Stimulated activated CD8-positive, alpha-beta memory T cell treated with anti-CD3 and anti-CD28 coated beads, Interleukin-7, amount 100 ng/mL, for 4 hours (primary cell): ENCODE data around the gene HELZ2.
"Not testable (repeated sequence)": the region's sequence is repeated elsewhere in the genome, so short reads cannot be mapped to it uniquely, and the experiment has no call there.

Experiments
- DNase-seq, 2 donors: peaks; one replicate each; pipeline ENCODE4 v3.0.0-alpha.2; 2020; ENCODE audit warnings: low read depth in 2 of 2

The HELZ2 gene, protein sequence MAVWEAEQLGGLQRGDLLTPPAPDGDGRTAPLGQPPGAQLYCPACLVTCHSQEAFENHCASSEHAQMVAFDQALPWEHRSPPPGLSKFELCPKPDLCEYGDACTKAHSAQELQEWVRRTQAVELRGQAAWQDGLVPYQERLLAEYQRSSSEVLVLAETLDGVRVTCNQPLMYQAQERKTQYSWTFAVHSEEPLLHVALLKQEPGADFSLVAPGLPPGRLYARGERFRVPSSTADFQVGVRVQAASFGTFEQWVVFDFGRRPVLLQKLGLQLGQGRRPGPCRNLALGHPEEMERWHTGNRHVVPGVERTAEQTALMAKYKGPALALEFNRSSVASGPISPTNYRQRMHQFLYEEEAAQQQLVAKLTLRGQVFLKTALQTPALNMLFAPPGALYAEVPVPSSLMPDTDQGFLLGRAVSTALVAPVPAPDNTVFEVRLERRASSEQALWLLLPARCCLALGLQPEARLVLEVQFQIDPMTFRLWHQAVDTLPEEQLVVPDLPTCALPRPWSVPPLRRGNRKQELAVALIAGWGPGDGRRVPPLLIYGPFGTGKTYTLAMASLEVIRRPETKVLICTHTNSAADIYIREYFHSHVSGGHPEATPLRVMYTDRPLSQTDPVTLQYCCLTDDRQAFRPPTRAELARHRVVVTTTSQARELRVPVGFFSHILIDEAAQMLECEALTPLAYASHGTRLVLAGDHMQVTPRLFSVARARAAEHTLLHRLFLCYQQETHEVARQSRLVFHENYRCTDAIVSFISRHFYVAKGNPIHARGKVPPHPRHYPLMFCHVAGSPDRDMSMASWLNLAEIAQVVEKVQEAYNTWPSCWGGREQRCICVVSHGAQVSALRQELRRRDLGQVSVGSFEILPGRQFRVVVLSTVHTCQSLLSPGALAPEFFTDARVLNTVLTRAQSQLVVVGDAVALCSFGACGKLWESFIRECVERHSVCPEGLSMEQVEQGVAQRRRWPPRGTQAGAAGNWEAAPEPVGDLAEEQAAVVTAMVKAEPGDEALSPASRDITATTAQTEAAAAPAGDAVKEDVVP (N-terminal part only)

DNA sequence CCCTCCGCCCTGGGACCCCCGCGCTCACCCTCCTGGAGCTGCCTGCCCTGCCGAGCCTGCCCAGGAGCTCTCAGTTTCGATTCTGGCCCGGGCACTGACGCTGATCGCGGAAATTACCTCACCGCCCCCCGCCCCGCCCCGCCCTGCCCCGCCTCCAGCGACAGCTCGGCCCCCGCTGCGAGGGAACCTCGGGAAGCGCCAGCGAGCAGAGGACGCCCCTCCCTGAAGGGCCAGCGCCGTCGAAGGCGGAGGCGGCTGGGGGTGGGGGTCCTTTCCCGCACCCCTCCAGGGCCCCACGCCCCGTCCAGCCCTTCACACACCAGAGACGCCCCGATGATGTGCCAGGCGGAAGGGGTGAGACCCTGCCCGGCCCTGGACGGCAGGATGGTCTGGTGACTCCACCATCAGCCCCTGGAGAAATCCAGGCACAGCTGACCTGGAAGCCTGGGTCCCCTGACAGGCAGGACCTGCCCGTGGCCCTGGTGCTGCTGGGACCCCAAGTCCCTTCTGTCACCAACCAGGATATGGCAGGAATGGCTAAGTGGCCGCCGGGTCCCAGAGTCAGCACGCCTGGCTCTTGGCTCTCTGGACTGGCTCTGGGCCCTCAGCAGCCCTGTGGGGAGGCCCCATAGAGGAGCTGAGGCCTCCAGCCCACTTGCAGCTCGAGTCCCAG lies at the start of gene HELZ2:
HELZ2 (minus strand) TSS at position 84 of the 673 bp plus-strand sequence. CDS start 1,854 bp downstream, outside the sequence.
- DNase-seq: peak; percentile 61 to 62

DNA sequence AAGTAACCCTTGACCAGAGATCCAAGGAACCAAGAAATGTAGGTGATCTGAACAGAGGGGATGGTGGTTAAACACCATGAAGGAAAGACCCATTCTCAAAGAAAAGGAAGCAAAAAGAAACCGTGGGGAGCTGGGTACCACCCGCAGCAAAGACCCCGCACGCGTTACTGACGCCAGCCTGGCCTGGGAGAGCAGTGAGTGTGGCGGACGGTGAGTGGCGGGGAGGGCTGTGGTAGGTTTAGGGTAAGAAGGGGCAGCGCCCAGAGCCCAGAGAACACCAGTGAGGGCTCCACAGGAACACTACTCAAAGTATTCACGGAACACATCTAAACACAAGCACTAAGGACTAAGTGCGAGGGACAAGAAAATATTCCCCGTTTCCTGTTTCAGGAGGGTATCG lies 48.7 kb upstream of the HELZ2 start:
- DNase-seq: no peak

DNA sequence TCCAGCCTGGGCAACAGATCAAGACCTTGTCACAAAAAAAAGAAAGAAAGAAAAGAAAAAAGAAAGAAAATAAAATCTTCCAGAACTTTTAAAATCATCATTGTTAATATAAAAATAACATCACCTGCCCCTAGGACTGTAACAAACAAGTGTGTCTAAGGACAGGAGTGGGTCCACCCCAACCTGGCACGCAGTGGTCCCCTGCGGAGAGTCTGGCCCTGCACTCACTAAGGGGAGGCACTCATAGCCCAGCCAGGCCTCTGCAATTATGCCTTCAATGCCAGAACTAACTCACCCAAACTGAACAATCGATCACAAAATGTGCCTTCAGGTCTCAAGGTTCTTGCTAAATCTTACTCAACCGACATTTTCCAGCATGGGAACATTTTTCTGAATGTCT lies 48.1 kb upstream of the HELZ2 start:
- DNase-seq: no peak

DNA sequence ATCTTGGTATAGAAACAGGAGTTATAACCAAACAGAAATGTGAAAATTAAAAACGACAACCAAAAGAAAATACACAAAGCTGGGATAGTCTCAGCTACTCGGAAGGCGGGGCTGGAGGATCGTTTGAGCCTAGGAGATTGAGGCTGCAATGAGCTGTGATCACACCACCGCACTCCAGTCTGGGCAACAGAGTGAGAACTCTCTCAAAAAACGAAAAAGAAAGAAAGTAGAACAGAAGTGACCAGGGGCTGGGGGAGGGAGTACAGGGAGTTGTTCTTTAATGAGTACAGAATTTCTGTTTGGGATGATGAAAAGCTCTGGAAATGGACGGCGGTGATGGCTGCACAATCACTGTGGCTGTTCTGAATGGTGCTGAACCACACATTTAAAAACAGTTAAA lies 47.0 kb upstream of the HELZ2 start:
- DNase-seq: no peak

DNA sequence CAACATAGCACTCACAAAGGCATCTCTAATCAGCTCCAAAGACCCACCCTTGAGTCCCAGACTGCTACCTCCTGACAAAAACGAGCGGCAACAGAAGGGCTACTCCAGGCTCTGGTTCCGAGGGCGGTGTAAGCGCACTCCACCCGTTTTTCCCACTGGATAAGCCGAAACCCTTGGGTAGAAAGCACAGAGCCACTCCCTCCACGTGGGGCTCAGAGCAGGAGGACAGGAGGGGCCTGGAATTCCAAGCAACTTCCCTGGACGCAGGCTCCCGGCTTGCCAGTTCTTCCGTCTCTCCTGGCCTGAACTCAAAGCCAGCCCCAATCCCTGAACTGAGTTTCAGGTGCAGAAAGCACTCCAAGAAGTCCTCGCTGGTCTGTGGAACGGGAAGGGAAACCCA lies 45.5 kb upstream of the HELZ2 start:
- DNase-seq: no peak

DNA sequence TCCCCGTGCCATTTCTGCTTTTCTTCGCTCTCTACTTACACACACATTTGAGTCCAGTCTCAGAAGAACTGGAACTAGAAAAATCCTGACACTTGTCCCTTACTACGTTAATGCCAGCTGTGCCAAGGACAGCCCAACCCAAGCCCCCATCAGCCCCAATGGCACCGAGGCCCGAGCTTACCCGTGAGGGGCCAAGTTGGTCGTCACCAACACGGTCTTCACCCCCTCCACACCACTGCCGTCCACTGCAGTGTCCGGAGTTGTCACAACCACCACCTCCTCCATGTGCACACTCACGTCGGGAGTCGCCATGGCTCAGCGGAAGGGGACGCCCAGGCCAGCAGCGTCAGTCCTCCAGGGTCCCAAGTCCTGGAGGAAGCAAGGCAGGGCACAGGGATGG lies 45.0 kb upstream of the HELZ2 start:
- DNase-seq: no peak

DNA sequence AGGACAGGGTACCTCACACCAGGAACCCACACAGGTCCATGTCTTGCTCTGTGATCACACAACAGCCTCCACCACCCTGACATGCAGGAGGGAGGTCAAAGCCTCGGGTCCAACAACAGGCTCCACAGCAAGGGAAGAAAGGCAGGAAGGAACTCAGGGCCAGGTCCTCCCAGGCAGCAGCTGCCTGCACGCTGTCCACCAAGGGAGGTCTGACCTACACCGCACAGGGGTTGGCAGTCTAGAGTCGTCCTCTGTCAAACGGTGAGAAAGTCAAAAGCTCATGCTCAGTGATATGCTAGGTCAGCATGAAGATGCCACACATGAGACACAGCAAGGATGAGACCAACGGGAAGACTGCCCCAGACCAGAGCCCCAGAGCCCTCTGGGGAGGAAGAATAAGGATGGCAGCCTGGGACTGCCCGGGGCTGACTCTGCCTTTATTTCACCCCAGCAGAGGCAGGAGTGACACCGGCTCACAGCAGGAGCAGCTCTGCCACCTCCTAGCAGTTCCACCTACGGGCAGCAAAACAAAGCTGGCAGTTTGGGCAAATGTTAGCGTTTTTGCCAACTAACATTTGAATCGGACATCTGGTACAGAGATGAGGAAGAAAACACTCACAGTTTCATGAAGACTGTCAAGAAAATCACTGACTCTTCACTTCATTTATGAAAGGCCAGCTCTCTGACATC lies 44.4 kb upstream of the HELZ2 start:
- DNase-seq: no peak

DNA sequence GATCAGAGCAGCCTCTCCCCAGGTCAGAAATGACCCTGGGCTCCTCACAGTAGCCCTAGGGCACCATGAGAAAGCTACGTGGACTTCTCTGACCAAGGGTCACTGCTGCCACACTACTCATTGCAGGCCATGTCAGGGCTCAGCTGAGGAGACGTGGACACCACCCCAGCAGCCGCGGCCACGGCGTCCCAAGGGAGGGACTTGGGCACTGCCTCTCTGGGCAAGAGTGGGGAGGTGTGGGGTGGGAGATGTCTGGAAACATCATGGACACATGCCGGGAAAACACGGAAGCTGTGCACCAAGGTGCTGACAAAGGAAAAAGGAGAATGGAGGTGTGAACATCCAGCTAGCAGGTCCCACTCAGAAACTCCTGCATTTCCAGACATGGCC lies 43.8 kb upstream of the HELZ2 start:
- DNase-seq: no peak

DNA sequence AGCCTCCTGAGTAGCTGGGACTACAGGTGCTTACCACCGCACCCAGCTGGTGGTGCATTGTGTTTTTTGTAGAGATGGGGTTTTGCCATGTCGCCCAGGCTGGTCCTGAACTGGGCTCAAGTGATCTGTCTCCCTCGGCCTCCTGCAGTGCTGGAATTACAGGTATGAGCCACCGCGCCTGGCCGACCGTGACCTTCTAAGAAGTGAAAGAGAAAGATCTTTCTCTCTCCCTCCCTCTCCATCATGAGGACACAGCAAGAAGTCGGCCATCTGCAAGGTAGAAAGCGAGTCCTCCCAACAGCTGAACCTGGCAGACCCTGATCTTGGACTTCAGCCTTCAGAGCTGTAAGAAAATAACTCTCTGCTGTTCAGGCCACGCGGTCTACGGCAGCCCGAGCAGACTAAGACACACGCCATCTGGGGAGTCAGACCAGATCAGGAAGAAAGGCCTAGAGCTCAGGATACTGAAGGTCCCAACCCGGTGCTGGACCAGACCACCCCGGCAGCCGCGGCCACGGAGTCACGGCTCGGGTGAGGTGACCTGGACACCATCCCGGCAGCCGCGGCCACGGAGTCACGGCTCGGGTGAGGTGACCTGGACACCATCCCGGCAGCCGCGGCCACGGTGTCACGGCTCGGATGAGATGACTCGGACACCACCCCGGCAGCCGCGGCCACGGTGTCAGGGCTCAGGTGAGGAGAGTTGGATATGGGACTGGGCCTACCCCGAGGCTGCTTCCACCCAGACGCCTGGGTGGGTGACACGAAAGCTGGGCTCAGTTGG lies 43.2 kb upstream of the HELZ2 start:
- DNase-seq: no peak

DNA sequence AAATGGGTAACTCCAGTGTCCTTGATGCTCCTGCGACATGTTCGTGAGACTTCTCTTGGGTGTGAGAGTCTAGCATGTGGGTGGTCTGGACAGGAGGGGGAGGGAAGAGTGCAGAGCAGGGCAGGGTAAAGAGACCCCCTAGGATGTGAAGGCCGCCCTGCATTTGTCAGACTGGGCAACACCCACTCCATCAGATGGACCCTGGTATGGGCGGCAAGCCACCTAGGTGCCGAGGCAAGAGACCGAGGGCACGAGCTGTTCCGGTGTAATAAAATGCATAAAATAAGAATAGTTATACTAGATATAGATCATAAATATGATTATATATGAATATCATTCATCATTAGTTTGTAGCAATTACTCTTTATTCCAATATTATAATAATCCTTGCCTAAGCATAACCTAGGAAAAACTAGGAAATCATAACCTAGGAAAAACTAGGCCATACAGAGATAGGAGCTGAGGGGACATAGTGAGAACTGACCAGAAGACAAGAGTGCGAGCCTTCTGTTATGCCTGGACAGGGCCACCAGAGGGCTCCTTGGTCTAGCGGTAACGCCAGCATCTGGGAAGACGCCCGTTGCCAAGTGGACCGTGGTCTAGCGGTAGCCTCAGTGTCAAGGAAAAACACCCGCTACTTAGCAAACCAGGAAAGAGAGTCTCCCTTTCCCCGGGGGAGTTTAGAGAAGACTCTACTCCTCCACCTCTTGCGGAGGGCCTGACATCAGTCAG lies 40.0 kb upstream of the HELZ2 start:
- DNase-seq: not testable (repeated sequence)

DNA sequence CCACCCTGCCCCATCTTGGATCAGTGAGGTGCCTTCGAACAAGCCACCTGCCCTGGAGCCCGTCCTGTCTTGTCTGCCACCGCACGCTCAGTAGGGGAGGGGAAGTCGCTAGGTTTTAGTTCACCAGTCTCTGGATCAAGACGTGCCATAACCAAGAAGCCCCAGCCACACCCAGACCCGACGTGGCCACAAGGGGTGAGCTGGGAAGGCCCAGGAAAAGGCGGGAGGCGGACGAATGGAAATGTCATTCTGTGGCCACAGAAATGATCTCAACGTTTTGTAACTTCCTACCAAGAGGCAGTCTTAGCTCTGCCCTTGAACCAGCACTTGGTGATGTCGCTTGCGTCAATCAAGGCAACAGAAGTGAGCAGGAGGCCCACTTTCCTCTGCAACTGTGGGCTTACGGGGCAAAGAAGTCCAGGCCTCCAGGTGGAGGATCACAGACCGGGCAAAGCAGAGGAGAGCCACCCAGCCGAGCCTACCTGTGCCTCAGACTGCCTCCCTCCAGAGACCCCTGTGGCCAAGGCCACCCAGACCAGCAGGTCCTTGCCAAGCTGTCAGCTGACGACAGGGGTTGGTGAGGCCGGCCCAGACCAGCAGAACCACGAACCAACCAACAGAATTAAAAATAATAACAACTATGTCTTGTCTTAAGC lies 38.4 kb upstream of the HELZ2 start:
- DNase-seq: no peak

DNA sequence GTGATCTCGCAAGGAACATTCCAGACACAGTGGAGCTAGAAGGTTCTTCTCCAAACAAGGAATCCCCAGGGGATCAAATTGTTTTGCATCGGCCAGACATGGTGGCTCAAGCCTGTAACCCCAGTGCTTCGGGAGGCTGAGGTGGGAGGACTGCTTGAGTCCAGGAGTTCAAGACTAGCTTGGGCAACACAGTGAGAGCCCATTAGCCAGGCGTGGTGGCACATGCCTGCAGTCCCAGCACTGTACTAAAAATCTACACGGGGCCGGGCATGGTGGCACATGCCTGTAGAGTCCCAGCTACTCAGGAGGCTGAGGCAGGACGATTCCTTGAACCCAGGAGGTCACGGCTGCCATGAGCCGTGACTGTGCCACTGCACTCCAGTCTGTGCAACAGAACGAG lies 37.6 kb upstream of the HELZ2 start:
- DNase-seq: no peak

DNA sequence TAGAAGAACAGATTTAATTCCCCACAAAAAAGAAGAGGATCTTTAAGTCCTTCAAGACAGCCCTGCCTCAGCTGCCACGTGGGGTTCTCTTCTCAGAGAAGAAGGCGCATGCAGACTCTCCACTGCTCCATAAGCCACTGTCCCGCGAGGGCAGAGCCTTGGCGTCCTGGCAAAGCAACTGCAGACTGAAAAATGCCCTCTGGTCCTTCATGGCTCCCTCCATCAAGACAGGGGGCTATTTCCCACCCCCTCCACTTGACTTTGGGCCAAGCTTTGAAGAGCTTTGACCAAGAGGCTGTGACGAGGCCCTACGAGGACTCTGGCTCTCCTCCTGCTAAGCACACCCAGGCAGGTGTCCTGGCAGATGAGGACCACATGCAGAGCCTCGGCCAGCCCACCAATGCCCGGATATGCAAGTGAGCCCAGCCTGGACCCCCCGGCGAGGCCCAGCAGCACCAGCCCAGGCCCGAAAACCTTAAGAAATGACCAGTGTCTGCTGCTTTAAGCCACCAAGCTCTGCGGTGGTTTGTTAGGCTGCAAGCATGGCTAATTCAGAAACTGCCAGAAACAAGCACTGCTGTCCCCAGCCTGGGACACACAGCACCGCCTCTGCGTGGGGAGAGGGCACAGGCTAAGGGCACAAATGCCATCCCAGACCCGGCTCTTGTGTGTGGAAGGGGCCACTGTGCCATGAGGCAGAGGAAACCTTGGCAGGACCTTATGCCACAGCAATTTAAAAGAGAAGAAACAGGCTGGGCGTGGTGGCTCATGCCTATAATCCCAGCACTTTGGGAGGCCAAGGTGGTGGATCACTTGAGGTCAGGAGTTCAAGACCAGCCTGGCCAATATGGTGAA lies 36.8 kb upstream of the HELZ2 start:
- no peak for DNase-seq

DNA sequence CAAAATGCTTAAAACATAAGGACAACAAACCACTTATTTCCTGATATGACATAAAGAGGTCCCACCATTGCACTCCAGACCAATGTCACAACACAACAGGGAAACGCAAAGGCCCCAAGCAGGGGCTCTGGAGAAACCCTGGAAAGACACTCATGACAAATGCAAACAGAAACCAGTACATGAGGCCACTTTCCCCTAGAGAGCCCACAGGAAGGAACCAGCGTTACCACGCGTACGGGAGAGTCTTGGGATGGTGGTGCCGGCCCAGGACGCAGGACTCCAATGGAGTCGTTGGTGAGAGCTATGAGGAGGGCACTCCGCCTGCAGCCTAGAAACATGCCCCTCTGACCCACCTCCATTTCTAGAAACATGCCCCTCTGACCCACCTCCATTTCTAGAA lies 32.6 kb upstream of the HELZ2 start:
- no peak for DNase-seq

DNA sequence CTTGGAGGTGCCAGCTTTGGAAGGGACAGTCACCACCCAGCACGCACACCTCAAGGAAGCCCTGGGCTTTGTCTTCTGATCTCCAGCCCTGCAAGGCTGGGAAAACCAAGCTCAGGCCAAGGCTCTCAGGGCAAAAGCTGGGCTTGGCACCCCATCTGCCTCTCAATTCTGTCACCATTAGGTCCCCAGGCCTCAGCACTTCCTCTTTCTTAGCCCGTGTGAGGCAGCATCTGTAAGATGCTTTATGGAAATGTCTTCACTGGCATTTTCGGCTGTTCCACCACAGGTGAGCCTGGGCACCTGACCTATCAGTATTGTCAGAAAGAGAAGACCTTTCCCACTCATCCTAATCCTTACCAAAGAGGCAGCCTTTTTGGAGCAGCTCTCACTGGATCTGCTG lies 28.3 kb upstream of the HELZ2 start:
- no peak for DNase-seq

DNA sequence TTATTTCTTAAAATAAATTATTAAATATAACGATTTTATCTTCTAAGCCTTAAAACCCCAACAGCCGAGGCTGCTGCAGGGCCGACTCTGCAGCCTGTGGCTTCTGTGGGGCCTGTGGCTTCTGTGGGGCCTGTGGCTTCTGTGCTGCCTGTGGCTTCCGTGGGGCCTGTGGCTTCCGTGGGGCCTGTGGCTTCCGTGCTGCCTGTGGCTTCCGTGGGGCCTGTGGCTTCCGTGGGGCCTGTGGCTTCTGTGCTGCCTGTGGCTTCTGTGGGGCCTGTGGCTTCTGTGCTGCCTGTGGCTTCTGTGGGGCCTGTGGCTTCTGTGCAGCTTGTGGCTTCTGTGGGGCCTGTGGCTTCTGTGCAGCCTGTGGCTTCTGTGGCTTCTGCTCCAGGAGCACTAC lies 27.6 kb upstream of the HELZ2 start:
- DNase-seq: peak in 1 of 2 donors; percentile 10

DNA sequence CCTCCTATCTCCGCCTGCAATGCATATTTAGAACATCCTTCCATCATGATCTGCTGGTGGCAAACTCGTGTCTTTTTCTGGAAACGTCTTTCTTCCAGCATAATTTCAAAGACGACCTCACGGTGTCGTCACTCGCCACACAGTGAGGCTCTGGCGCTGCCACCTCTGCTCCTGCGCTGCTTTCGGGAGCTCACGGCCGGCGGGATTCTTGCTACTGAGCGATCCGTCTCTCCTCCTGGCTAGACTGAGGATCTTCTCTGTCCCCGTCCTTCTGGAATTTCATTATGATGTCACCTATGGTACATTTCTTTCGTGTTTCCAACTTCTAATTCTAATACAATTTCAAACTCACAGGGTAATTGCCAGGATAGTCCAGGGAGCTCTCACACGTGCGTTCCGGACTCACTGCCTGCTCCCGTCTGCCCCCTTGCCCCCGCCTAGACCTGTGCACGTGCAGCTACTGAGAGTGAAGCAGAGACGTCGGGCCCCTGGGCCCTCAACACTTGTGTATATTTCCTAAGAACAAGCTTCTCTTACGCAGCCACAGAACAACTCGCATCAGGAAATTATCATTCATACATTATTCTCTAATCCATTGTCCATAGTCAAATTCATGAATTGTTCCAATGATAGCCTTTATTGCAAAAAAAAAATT lies 25.5 kb upstream of the HELZ2 start:
- DNase-seq: no peak
